ENCODE measurements around the gene IMMP2L.
"Not testable (repeated sequence)": the region's sequence is repeated elsewhere in the genome, so short reads cannot be mapped to it uniquely, and the experiment has no call there.

The IMMP2L gene

DNA sequence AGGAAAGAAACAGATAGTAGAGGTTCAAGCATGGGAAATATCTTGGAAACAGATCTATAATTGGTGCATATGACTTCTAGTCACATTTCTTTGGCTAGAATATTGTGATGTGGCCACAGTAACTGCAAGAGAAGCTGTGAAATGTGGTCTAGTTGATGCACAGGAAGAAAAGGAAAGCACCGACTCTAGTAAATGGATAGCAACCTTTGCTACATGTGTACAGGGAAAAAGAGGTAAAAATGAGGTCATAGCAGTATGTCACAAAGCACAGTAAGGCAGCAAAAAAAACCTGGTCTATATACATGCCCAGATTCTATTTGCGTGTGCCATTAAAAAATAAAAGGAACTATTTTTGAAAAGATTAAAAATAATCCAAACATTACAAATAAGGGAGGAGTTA lies 573.9 kb downstream of the IMMP2L start:
- no peak for DNase-seq (ENCODE audit: low spot score)

DNA sequence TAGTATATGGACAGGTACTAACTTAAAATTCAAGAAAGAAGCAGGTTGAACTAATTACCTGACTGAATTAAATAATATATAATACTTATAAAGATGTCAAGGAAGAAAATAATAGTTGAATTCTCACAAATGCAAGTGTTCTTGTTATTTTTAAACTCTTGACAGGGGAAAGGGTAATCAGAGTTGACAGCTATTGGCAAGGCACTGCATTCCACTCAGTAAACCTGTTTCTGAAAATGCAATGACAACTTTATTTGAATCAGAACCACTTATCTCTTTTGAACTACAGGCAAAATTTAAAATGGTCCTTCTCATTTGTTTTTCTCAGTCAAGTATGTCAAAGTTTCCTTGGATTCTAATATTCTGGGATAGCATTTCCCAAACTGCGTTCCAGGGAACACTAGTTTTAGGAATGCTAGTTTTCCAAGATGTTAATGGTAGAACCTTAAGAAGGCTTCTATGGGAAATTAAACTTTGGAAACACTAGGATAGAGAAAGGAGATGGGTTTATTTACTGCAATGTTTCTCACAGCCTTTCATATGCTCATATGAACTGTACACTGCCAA lies 575.1 kb downstream of the IMMP2L start:
- DNase-seq (ENCODE audit: low spot score) = no peak

GRCh38 chr7:110983822-110984456 lies 578.4 kb downstream of the IMMP2L start:
- no peak for DNase-seq (ENCODE audit: low spot score)

DNA sequence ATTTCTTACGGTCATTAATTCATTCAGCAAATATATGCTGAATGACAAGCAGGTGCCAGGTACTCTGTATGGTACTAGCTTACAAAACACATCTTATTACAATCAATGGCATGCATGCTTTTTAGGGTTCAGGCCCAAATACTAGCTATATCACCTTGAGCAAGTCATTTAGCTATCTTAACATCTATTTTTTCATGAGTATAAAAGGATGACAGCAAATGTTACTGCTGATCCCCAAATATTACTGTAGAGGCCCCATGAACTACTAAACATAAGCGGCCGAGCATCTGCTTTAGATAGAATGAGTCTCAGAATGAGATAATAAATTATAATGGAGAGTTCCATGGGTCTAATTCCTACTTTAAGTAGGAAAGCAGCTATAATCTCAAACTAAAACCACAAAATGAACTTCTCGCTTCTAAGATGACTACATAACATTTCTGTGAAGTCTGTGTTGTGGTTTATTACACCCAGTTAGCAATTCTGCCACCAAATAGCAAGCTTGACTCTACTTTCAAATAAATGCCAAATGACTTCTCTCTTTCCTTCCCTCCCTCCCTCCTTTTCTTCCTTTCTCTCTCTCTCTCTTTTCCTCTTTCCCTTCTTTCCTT lies 585.1 kb downstream of the IMMP2L start:
- DNase-seq (ENCODE audit: low spot score) = no peak

DNA sequence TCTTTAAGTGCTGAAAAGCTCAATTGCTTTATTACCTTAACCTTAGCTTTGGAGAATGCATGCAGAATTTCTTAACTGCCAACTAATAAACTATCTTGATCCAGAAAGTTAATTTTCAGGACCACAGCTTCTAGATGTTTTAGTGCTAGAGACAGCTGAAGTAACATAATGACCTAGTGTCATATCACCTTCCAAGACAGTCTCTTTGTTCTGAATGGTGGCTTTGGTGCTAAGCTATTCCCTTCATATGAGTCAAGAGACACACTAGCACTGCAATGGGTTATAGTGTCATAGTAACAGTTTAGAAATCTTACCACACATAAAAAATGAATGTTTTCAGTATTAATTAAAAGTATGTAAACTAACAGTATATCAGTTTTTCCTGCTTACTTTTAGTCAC lies 586.8 kb downstream of the IMMP2L start:
- DNase-seq (ENCODE audit: low spot score) = no peak

GRCh38 chr7:110974441-110974840 lies 587.9 kb downstream of the IMMP2L start:
- DNase-seq (ENCODE audit: low spot score) = no peak

DNA sequence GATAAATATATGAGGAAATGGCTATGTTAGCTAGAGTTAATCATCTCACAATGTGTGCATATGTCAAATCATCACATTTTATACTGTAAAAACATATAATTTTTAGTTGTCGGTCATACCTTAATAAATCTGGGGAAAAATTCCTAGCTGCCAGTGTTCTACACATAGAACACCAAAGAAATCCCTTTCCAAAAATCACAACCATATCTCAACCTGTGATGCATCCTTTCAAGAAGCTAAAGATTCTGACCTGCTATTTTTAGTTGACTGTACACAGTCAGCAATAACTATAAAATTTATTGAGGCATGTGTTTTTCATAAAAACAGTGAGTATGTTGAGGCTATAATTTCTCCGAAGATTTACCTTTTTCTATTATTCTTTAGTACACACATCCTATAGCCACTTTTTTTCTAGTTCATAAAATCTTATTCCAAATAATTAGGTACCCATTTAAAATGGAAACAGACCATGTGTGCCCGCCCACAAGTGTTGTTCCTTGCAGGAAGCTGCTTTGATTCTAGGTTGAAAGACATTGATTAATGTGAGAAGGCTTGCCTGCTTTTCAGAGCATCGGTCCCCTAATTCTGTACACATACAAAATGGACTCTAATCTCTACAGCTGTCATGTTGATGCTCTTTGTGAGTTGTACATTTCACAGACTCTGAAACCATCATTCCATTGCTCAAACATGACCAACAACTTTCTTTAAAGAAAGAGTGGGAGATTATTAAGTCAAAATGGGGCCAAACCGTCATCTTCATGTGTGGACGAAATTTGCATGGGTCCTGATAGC lies 588.9 kb downstream of the IMMP2L start:
- DNase-seq (ENCODE audit: low spot score) = no peak

- no peak for DNase-seq (ENCODE audit: low spot score)
These were observed 597.5 kb downstream of the IMMP2L start for GRCh38 chr7:110964775-110965174.

DNA sequence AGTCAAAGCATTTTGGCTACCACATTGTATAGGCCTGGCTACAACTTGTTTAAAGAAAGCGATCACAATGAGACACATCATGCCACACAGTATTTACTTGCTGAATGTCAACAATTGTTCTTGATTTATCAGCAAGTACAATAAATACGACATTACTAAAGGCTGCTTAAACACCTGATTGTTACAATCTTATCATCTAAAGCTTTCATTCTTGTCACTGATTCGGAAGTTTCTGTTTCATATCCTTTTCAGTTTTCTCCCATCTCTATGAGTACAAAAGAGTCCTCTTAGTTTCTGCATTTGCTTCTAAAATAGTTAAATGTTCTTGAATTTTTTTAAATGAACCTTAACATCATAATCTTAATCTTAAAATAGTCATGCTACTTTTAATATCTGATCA lies 599.5 kb downstream of the IMMP2L start:
- no peak for DNase-seq (ENCODE audit: low spot score)

GRCh38 chr7:110962374-110962773 lies 599.9 kb downstream of the IMMP2L start:
- DNase-seq (ENCODE audit: low spot score) = no peak

DNA sequence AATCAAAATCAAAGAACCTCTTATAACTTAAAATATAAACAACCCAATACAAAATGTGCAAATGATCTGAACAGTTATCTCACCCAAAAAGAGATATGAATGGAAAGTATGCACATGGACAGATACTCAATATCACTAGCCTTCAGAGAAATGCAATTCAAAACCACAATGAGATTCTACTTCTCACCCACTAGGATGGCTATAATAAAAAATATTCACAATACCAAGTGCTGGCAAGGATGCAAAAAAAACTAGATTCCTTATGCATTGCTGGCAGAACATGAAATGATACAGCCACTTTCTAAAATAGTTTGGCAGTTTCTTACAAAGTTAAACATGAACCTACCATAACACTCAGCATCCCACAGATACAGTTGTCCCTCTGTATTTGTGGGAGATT lies 601.5 kb downstream of the IMMP2L start:
- no peak for DNase-seq (ENCODE audit: low spot score)

- DNase-seq (ENCODE audit: low spot score) = no peak
These were observed 614.0 kb downstream of the IMMP2L start for GRCh38 chr7:110948280-110948679.

DNA sequence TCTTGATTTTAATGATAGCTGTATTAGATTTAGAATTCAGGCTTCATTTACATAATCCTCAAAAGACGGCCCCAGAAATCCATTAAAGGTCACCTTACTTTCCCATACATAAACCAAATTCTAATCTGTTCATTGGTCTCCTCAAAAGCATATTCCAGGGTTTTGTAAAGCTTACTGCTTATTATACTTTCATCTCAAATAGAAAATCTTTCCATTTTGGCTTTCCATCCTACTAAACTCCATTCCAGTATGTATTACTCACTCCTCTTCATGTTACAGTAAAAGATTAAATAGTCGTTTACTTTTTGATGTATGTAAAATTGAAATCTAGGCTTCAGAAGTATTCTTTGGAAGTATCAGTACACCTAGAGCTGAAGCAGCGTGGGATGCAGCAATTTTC lies 614.9 kb downstream of the IMMP2L start:
- no peak for DNase-seq (ENCODE audit: low spot score)

DNA sequence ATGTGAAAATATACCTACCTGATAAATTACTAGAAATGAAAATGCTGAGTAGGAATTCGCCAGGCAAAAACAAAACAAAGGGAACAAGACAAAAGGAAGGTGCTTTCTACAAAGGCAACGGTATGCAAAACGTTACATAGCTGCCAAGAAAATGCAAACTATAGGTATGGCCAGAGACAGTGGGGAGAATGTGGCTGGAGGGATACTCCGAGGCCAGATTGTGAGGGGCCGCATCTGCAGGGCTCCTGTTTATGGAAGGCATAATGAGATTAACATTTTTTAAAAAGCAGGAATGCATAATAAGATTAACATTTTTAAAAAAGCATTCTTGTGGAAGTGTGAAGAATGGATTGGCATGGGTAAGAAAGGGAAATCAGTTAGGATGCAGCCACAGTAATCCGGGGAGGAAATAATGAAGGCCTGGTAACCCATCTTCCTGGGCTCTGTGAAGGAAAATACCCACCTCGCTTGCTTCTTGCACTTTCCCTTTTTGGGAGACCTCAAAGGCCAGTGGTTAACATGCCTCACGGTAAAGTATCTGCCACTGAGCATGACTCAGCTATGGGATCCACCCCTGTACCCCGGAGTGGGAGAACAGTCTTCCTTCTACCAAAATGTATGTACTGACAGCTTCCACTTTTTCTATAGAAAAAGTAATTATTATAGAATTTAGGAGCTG lies 617.2 kb downstream of the IMMP2L start:
- no peak for DNase-seq (ENCODE audit: low spot score)

DNA sequence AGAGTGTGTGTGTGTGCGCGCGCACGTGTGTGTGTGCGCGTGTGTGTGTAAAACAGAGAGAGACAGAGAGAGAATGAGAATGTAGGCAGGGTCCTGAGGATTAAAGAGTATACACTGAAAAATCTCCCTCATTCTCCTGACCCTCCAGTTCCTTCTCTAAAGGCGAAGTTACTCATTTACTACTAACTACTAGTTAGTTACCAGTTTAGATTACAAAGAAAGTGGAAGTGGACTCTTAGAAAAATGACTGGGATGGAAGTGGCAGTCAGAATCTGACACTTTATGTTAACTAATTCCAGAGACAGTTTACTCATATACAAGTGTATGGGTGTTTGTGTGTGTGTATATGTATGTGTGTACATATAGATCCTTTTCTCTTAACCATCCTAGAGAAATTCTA lies 617.8 kb downstream of the IMMP2L start:
- DNase-seq (ENCODE audit: low spot score) = no peak

GRCh38 chr7:110943701-110944345 lies 618.5 kb downstream of the IMMP2L start:
- DNase-seq (ENCODE audit: low spot score) = no peak

GRCh38 chr7:110941385-110941784 lies 620.9 kb downstream of the IMMP2L start:
- no peak for DNase-seq (ENCODE audit: low spot score)

GRCh38 chr7:110940756-110941155 lies 621.5 kb downstream of the IMMP2L start:
- DNase-seq (ENCODE audit: low spot score) = no peak

GRCh38 chr7:110938165-110938564 lies 624.1 kb downstream of the IMMP2L start:
- DNase-seq (ENCODE audit: low spot score) = no peak

DNA sequence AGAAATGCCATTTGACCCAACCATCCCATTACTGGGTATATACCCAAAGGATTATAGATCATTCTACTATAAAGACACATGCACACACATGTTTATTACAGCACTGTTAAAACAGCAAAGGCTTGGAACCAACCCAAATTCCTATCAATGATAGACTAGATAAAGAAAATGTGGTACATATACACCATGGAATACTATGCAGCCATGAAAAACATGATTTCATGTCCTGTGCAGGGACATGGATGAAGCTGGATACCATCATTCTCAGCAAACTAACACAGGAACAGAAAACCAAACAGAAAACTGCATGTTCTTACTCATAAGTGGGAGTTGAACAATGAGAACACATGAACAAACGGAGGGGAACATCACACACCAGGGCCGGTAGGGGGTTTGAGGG lies 625.6 kb downstream of the IMMP2L start:
- not testable (repeated sequence) for DNase-seq (ENCODE audit: low spot score)

GRCh38 chr7:110929480-110930249 lies 632.6 kb downstream of the IMMP2L start:
- no peak for DNase-seq (ENCODE audit: low spot score)

Data from hematopoietic multipotent progenitor cell treated with erythropoietin and hydrocortisone succinate and interleukin-3 and kit ligand, for 15 days (in vitro differentiated cells).